Kidney capillary endothelial cell (primary cell): ENCODE data around the gene C1orf94.
A peak's percentile ranks its signal among the peaks of the same experiment; 100 is the strongest.

ENCODE experiments used
- DNase-seq: peaks from one replicate; pipeline ENCODE4 v3.0.0-alpha.2; 2018; ENCODE audit warnings: low spot score

Gene C1orf94

GRCh38 chr1:34262023-34262853 lies 85.5 kb downstream of the C1orf94 start:
- DNase-seq = no peak

DNA sequence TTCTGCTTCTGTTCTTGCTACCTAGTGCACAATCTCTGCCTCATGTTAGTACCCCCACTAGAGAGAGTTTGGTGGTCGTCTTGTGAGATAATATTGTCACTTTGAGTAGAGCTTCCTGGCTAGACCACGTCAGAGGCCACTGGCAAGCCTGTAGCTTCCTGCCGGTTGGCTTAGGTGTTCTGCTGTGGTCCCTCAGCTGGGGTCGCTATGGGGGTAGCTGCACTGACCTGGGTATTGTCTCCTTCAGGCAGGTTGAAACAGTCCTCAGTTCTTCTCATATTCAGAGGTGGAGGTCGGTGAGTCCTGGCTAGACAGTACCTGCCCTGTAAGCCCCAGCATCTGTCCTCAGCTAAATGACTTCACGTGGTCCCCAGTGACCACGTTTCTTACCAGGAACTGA lies 86.2 kb downstream of the C1orf94 start:
- DNase-seq = no peak

- DNase-seq = no peak
Observed at GRCh38 chr1:34263406-34263805, 86.7 kb downstream of the C1orf94 start.

DNA sequence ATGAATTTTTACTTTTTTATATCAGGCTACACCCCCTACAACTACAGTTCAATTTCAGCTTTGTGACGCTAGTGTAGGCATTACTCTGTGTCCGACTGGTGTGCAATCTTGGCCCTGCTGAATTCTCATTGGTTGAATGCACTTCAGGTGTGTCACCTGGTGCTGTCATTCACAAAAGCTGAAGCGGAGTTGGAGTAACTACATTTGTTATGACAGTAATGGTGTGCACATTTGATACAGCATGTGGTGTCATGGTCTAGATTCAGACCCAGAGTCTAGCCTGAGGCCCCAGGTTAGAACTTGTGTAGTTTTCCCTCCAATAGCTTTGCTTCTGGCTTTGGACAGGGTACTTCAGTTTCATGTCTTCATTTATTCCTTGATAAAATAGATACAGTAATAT lies 88.7 kb downstream of the C1orf94 start:
- no peak for DNase-seq

DNA sequence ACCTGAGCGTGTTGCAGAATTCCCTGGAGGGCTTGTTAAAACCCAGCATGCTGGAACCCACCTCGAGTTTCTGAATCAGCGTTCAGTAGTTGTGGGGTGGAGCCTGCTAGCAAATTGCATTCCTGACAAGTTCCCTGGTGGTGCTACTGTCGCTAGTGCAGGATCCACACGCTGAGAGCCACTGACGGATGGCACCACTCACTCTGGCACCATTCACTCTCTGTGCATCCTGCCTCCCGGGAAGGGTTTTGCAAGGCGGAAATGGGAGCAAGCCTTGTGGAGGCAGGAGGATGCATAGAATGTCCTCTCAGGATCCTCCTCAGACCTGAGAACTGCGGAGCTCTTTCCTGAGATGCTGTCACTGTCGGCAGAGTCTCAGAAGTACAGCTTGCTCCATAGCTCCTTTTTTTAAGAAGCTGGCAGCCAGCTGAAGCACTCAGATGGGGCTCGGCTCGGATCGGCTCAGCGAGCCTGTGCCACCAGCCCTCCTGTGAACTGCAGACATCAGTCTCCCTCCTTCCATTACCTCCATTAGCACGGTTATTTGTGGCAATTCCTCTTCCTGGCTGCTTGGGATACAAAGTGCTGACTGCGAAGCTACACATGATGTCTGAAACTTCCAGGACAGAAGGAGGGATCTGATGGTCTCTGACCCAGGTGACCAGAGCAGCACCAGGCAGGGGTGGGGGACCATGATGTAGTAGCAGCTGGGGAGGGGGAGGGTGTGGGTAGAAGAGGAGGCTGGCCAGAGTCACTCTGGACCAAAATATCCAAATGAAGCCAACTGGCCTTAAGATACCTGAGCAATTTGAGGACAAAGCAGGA lies 89.6 kb downstream of the C1orf94 start:
- DNase-seq = peak; percentile 18

DNA sequence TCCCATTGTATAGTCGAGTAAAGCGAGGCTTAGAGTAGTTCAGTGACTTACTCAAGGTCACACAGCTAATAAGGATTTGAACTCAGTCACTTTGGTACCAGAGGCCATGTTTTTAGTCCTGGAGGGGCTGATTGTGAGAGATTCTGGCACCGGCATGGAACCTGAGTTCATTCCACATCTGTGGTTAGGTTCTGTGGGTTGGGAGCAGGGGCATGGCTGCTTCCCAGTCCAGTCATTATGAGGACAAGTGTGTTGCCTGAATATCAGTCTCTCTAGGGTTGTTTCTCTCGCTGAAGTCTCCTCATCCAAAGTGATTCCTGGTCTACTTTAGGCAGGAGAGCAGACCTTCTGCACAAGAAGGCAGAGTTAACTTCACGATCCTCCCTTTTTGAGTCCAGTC lies 90.6 kb downstream of the C1orf94 start:
- no peak for DNase-seq

- DNase-seq = peak; percentile 88
Observed at GRCh38 chr1:34268311-34268954, 91.7 kb downstream of the C1orf94 start.
